ENCODE data around the gene ARG2. TPM values are rescaled to one million over a fixed set of nuclear protein-coding genes. Genes with fewer than 3 reads are reported as not detected.

The ARG2 gene
- total RNA-seq (2022) (11.7 and 17.6 TPM in 2 replicates), Bru-seq, nascent RNA (percentile 53 among the genes with signal in this experiment), BruChase-seq, experiment 1, labeled RNA remaining after a 6-hour chase (percentile 48 among the genes with signal in this experiment), BruChase-seq, experiment 2, labeled RNA remaining after a 2-hour chase (percentile 46 among the genes with signal in this experiment)
- long read RNA-seq, transcript ARG2-201 (8 exons, 2,045 nt) = major isoform, 26 of 27 reads
- long read RNA-seq, partial matches to known transcripts = 0 of 27 reads
- long read RNA-seq, other reads (novel, unspliced or antisense) = 1 of 27 reads

DNA sequence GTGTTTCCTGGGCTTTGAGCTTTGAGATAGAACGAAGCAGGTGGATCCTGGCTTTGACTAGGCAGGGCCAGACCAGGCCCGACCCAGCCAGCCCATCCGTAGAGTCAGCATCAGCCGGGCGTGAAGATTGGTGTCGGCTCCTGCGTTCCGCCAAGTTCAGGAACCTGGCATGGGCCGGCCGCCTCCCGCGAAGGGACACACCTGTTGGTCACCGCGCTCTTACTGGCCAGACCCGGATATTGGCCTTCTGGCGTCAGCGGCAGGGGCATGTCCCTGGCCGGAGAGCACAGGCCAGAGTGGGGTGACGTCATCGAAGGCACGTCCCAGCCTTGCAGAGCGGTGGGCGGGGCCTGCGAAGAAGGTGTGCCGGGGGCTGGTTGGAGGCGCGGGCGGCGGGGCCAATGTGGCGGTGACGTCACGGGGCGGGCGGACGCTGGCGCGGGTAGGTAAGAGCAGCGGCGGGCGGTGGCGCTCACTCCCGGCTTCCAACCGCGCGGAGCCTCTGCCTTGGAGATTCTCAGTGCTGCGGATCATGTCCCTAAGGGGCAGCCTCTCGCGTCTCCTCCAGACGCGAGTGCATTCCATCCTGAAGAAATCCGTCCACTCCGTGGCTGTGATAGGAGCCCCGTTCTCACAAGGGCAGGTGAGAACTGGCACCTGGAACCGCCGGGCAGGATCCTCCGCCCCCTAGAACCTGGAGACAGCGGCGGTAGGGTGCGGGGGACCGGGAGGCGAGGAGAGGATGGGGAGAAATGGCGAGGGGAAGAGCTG, at the start of gene ARG2:
TSS of gene ARG2 (plus strand) at position 475 of the 771 bp plus-strand sequence. CDS start at position 533, 58 bp downstream.
- Mint-ChIP-seq H3K27me3 (ENCODE audit: insufficient read depth, unreplicated experiment) (no peaks in the 10 kb centered on the region), H3K9me3 (ENCODE audit: unreplicated experiment) (no peaks in the 10 kb centered on the region), H3K27ac (ENCODE audit: low read depth, unreplicated experiment) (peak within 1 kb of the TSS; percentile 84), H3K4me1 (ENCODE audit: insufficient read depth, unreplicated experiment) (peaks cover 30% of the 10 kb centered on the region), H3K4me3 (ENCODE audit: unreplicated experiment) (peak within 1 kb of the TSS; percentile 83), H3K36me3 (ENCODE audit: insufficient read depth, unreplicated experiment) (no peaks in the 10 kb centered on the region)
- peak; percentile 96 for DNase-seq (ENCODE audit: unreplicated experiment)
- ChIA-PET POLR2A (interaction anchor here (0.6 to 4.3 kb wide), 26 partner anchors 8 to 193 kb away, joined by 3 to 37 read pairs (median 4); partner anchors contain the start of genes PIGH, RDH11 and VTI1B), CTCF (interaction anchor here (0.6 to 3.2 kb wide), 41 partner anchors 10 to 212 kb away, joined by 3 to 68 read pairs (median 5); partner anchors contain the start of genes RDH11 and RDH12)
- TF ChIP-seq, protein P1, sequence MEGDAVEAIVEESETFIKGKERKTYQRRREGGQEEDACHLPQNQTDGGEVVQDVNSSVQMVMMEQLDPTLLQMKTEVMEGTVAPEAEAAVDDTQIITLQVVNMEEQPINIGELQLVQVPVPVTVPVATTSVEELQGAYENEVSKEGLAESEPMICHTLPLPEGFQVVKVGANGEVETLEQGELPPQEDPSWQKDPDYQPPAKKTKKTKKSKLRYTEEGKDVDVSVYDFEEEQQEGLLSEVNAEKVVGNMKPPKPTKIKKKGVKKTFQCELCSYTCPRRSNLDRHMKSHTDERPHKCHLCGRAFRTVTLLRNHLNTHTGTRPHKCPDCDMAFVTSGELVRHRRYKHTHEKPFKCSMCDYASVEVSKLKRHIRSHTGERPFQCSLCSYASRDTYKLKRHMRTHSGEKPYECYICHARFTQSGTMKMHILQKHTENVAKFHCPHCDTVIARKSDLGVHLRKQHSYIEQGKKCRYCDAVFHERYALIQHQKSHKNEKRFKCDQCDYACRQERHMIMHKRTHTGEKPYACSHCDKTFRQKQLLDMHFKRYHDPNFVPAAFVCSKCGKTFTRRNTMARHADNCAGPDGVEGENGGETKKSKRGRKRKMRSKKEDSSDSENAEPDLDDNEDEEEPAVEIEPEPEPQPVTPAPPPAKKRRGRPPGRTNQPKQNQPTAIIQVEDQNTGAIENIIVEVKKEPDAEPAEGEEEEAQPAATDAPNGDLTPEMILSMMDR (IDR thresholded peaks at IDR 0.05; ENCODE audit: unreplicated experiment) = no peak
- no TSS peak for BruUV-seq (replicated peaks)
- intact Hi-C loops (cut with micrococcal nuclease) = loop anchor here (1.0 kb wide), 2 partner anchors 35 to 76 kb away; partner anchors contain the start of gene RDH11

DNA sequence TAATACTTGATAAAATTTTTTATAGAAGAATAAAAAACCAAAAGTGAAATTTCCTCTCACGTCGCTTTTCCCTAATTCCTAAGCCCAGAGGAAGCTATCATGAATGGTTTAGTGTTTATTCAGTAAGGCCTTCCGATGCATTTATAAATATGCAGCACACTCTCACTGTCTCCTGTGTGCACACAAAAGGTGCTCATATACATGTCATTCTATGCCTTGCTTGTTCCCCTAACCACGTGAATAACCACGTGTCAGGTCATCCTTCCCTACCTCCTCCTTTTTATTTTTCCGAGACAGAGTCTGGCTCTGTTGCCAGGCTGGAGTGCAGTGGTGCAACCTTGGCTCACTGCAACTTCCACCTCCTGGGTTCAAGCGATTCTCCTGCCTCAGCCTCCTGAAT, 49.3 kb upstream of the ARG2 start:
- H3K9me3 Mint-ChIP-seq (ENCODE audit: unreplicated experiment) = no peaks in the 10 kb centered on the region
- no TSS peak for BruUV-seq (replicated peaks)
- TF ChIP-seq, protein P1 (IDR thresholded peaks at IDR 0.05; ENCODE audit: unreplicated experiment) = no peak
- intact Hi-C loops (cut with micrococcal nuclease) = loop anchor here (5.0 kb wide), 1 partner anchor 123 kb away; no protein-coding TSS in a partner anchor
- CTCF ChIA-PET = interaction anchor here (0.8 to 12.0 kb wide), 19 partner anchors 8 to 160 kb away, joined by 3 to 221 read pairs (median 7); partner anchors contain the start of genes PIGH and PLEKHH1
- no peak for DNase-seq (ENCODE audit: unreplicated experiment)
- no peak overlapping the region for H3K4me3 Mint-ChIP-seq (ENCODE audit: unreplicated experiment)
- H3K36me3 Mint-ChIP-seq (ENCODE audit: insufficient read depth, unreplicated experiment) = no peaks in the 10 kb centered on the region
- POLR2A ChIA-PET = interaction anchor here (0.8 to 1.7 kb wide), 3 partner anchors 44 to 143 kb away, joined by 3 to 10 read pairs (median 4); no protein-coding TSS in a partner anchor
- peaks cover 12% of the 10 kb centered on the region for H3K4me1 Mint-ChIP-seq (ENCODE audit: insufficient read depth, unreplicated experiment)
- H3K27ac Mint-ChIP-seq (ENCODE audit: low read depth, unreplicated experiment) = no peak overlapping the region
- H3K27me3 Mint-ChIP-seq (ENCODE audit: insufficient read depth, unreplicated experiment) = no peaks in the 10 kb centered on the region

DNA sequence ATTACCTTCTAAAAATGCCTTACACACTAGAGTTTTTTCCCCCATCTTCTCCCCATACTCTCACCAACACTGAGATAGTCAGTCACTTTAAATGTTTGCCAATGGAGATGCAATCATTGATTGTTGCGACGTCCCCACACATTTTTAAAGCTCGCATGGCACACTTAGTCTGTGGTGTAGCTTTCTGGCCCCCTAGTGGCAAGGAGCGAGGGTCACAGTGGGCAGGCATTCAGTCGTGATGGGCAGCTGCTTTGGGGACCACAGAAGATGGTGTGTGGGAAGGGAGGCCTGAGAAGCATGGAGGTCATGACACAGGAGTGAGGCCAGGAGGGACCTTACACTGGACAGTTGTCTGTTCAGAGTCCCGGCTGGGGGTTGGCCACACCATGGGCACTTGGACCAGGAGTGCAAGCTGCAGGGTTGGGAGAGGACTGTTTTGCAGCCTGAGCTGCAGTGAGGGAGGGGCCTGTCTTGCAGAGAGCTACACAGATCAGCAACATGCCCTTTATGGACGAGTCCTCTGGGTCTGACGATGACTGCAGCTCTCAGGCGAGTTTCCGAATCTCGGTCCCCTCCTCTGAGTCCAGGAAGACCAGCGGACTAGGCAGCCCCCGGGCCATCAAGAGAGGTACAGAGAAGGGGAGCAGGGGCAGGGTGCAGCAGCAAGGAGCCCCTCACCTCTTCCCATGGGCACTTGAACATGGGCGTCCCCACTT, 48.3 kb upstream of the ARG2 start:
- ChIA-PET POLR2A (interaction anchor here (1.1 to 1.7 kb wide), 3 partner anchors 44 to 144 kb away, joined by 4 to 10 read pairs (median 6); no protein-coding TSS in a partner anchor), CTCF (interaction anchor here (0.6 to 12.0 kb wide), 48 partner anchors 9 to 1759 kb away, joined by 3 to 221 read pairs (median 5); partner anchors contain the start of genes PIGH and PLEKHH1)
- DNase-seq (ENCODE audit: unreplicated experiment) = peak; percentile 69
- H3K27ac Mint-ChIP-seq (ENCODE audit: low read depth, unreplicated experiment) = no peak overlapping the region
- TF ChIP-seq, protein P1 (IDR thresholded peaks at IDR 0.05; ENCODE audit: unreplicated experiment) = peak; percentile 85
- no peaks in the 10 kb centered on the region for H3K9me3 Mint-ChIP-seq (ENCODE audit: unreplicated experiment)
- no TSS peak for BruUV-seq (replicated peaks)
- H3K27me3 Mint-ChIP-seq (ENCODE audit: insufficient read depth, unreplicated experiment) = no peaks in the 10 kb centered on the region
- H3K36me3 Mint-ChIP-seq (ENCODE audit: insufficient read depth, unreplicated experiment) = no peaks in the 10 kb centered on the region
- intact Hi-C loops (cut with micrococcal nuclease) = loop anchor here (1.0 to 5.0 kb wide), 3 partner anchors 45 to 144 kb away; no protein-coding TSS in a partner anchor
- H3K4me3 Mint-ChIP-seq (ENCODE audit: unreplicated experiment) = no peak overlapping the region
- peaks cover 12% of the 10 kb centered on the region for H3K4me1 Mint-ChIP-seq (ENCODE audit: insufficient read depth, unreplicated experiment)

Measured in MCF 10A (cell line).